ENCODE results near the gene RANBP9.

RANBP9 gene

DNA sequence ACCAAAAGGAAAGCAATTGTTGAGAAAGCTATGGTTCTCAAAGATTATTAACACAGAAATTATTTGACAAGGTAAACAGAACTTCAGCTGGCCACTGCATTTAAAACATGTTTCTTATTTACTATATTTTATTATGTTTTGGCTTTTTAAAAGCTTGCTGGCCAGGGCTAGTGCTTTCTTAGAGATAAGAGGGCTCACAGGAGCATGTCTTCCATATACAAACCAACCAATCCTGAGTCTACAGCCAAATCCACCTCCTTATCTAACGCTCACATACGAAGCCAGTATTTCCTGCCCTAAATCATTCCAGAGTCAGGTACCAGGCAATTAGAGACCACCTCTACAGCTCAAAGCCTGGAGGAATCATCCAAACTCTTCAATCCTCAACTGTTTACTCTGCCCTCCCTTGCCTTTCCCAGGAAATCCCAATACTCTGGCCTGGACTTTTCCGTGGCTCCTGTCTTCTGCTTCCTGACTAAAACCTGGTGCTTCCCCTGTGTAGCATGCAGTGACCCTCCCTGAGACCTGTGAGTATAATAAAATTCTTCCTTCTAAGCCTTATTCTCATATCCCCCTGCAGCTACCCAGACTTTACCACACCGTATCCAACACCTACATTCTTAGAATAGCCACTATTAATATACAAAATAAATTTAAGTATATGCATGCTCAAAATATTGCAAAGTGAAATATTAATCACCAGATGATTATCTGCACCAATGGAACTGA, 33.2 kb downstream of the RANBP9 start:
- DNase-seq (ENCODE audit: low read depth in 3 of 3): no peak

- no peak for DNase-seq (ENCODE audit: low read depth in 3 of 3)
Measured at GRCh38 chr6:13677878-13678254, 33.8 kb downstream of the RANBP9 start.

DNA sequence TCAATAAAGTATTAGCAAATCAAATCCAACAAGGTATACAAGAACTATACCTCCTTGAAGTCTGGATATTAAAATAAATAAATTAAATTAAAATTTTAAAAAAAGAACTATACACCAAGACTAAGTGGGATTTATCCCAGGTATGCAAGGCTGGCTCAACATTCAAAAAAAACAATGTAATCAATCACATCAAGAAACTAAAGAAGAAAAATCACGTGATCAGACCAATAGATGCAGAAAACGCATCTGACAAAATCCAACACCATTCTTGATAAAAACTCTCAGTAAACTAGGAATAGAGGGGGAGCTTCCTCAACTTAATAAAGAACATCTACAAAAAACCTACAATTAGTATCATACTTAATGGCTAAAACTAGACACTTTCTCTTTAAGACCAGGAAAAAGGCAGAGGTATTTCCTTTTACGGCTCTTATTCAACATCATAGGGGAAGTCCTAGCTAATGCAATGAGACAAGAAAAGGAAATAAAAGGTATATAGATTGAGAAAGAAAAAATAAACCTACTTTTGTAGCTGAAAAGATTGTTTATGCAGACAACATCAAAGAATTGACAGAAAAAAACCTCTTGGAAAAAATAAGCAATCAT, 35.0 kb downstream of the RANBP9 start:
- no peak for DNase-seq (ENCODE audit: low read depth in 3 of 3)

GRCh38 chr6:13674533-13675190, 37.0 kb downstream of the RANBP9 start:
- no peak for DNase-seq (ENCODE audit: low read depth in 3 of 3)

DNA sequence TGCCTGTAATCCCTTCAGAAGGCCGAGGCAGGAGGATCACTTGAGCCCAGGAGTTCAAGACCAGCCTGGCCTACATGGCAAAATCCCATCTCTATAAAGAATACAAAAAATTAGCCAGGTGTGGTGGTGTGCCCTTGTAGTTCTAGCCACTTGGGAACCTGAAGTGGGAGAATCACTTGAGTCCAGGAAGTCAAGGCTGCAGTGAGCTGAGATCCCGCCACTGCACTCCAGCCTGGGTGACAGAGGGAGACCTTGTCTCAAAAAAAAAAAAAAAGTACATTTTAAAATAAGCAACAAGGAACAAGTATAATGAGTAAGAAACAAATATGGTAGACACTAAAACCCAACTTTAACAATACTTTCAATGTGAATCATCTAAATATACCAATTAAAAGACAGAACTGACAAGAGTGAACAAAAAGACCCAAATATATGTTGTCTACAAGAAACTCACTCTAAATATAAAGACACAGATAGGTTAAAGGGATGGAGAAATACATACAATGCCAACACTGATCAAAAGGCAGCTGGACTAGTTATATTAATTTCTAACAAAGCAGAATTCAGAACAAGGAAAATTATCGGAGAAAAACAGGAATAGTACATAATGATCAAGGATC, 37.7 kb downstream of the RANBP9 start:
- DNase-seq (ENCODE audit: low read depth in 3 of 3): no peak

DNA sequence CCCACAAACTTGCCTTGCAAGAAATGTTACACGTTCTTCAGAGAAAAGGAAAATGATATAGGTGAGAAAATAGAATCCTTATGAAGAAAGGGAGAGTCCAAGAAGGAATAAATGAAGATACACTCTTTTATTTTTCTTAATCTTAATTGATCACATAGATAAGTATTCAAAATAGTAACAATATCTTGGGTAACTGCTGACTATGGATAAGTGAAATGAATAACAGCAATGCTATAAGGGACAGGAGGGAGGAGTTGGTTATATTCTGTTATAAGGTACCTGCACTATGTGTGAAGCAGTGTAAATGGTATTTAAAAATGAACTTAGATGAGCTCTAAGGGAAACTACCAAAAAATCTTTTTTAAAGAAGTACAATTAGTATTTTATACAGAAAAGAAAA, 38.3 kb downstream of the RANBP9 start:
- DNase-seq (ENCODE audit: low read depth in 3 of 3): no peak

DNA sequence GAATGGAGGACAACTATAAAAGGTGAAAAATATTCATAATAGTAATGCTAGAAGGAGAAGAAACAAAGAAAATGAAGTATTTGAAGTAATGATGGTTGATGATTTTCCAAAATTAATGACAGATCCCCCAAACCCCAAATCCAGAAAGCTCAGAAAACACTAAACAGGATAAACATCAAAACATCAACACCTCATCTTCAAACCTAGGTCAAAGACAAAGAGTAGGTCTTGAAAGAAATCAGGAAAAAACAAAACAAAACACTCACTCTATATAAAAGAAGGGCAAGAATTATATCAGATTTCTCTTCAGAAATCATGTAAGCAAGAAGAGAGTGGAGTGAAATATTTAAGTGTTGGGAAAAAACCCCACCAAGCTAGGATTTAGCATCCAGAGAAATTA, 38.7 kb downstream of the RANBP9 start:
- DNase-seq (ENCODE audit: low read depth in 3 of 3): no peak

DNA sequence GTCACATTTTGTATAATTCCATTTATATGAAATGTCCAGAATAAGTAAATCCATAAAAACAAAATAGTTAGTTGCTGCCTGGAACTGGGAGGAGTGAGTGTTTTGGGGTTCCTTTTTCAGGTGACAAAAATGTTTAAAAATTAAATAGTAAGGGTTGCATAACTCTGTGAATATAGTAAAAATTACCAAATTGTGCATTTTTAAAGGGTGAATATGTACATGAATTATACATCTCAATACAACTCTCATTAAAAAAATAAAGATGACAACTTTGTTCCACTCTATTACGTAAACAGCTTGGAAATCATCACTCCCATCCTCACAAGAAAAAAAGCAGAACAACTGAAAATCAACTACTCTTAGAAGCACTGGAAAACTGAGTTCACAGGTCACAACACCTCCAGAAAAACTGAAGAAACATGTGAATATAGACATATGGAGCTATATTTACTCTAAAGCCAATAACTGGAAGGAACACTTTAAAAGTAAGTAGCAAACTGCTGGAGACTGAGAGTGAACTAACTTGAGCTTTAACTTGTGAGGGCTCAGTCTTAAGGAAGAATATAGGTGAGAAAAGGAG, 40.0 kb downstream of the RANBP9 start:
- no peak for DNase-seq (ENCODE audit: low read depth in 3 of 3)

DNA sequence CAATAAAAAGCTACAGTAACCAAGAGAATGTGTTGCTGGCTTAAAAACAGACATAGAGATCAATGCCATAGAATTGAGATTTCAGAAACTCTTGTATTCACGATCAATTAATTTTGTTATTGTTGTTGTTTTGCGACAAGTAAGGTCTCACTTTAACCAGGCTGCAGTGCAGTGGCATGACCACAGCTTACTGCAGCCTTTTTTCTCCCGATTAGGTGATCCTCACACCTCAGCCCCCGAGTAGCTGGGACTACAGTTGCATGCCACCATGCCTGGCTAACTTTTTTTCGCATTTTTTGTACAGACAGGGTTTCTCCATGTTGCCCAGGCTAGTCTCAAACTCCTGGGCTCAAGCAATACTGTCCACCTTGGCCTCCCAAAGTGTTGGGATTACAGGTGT, 42.2 kb downstream of the RANBP9 start:
- DNase-seq (ENCODE audit: low read depth in 3 of 3): no peak

DNA sequence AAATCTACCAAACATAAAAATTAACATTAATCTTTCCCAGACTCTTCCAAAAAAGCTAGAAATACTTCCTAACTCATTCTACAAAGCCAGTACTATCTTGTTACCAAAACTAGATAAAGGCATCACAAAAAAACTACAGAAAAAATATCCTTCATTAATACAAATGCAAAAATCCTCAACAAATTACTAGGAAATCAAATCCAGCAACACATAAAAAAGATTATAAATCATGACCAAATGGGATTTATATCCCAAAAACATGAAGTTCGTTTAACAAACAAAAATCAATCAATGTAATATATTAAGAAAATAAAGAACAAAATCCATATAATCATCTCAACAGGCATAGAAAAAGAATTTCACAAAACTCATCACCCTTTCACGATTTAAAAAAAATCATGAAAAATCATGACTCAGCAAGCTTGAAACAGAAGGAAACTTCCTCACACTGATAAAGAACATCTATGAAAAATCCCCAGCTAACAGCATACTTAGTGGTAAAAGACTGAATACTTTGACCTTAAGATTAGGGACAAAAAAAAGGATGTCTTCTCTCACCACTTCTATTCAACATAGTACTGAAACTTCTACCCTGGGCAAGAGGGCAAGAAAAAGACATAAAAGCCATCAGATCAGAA, 43.2 kb downstream of the RANBP9 start:
- DNase-seq (ENCODE audit: low read depth in 3 of 3): no peak

GRCh38 chr6:13667655-13668054, 44.0 kb downstream of the RANBP9 start:
- DNase-seq (ENCODE audit: low read depth in 3 of 3): no peak

GRCh38 chr6:13666194-13667105, 45.2 kb downstream of the RANBP9 start:
- DNase-seq (ENCODE audit: low read depth in 3 of 3): no peak

DNA sequence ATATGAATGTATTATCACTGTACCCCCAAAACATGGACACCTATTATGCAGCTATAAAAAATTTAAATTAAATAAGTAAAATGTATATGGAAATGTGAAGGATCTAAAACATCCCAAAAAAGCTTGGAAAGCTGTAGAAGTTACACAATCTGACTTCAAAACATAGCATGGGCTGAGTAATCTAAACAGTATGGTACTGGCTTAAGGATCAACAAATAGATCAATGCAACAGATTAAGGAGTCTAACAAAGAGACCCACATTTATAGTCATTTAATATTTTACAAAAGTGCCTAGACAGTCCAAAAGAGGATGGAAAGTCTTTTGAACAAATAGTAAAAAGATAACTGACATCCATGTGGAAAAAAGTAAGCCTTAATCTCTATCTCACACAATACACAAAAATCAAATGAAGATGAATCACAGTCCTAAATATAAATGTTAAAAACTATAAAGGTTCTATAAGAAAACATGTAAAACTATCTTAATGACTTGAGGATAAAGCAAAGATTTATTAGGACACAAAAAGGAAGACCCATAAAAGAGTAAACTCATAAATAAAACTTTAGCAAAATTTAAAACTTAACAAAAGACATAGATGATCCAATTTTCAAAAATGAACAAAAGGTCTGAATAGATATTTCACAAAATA, 46.8 kb downstream of the RANBP9 start:
- DNase-seq (ENCODE audit: low read depth in 3 of 3): no peak

DNA sequence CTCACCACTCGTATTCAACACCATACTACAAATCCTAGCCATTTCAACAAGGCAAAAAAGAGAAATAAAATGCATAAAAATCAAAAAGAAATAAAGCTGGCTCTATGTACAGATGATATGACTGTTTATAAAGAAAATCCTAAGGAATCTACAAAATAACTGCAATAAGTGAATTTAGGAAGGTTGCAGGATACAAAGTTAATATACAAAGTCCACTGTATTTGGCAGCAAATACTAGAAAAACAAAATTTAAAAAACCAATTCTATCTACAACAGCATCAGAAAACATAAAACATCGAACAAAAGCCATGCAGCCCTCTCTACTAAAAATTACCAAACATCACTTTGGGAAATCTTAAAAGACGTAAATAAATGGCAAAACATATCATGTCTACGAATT, 47.6 kb downstream of the RANBP9 start:
- DNase-seq (ENCODE audit: low read depth in 3 of 3): no peak

DNA sequence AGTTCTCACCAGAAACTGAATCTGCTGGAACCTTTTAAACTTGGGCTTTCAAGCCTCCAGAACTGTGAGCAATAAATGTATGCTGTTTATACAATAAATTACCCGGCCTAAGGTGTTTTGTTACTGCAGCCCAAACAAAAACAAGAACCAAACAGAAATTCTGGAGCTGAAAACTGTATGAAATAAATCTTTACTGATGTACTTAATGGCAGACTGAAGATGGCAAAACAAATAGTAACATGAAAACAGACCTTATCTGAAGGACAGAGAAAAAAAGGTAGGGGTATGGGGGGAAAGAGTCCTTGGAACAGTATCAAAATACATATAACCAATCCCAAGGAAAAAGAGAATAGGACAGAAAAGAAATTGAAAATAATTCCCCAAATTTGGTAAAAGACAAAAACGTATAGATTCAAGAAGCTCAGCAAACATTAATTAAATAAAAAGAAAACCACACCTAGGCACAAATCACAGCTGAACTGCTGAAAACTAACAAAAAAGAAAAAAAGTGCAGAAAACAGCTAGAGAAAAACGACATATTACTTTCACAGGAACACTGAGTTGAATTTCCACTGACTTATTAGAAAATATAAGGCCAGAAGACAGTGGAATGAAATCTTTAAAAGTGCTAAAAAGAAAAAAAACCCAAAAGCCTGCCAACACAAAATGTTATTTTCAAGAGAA, 48.8 kb downstream of the RANBP9 start:
- no peak for DNase-seq (ENCODE audit: low read depth in 3 of 3)

GRCh38 chr6:13661647-13662046, 50.0 kb downstream of the RANBP9 start:
- DNase-seq (ENCODE audit: low read depth in 3 of 3): no peak

- no peak for DNase-seq (ENCODE audit: low read depth in 3 of 3)
Measured at GRCh38 chr6:13660893-13661292, 50.7 kb downstream of the RANBP9 start.

- DNase-seq (ENCODE audit: low read depth in 3 of 3): no peak
Measured at GRCh38 chr6:13660273-13660672, 51.4 kb downstream of the RANBP9 start.

DNA sequence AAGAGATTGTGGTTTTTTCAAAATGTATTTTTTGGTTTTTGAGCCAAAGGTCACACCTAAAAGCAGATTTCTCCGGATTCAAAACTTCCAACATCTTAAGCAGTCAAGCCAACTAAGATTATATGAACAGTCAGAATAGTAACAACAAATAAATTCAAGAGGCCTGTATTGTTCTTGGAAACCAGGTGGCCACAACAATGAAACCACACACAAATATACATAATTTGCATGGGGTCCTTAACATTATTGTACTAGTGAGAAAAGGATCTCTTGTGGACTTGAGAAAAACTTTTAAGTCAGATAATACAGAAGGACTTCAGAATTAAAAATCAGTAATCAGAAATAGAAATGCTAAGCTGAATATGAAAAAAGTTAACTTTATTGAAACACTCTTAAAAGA, 55.9 kb downstream of the RANBP9 start:
- no peak for DNase-seq (ENCODE audit: low read depth in 3 of 3)

DNA sequence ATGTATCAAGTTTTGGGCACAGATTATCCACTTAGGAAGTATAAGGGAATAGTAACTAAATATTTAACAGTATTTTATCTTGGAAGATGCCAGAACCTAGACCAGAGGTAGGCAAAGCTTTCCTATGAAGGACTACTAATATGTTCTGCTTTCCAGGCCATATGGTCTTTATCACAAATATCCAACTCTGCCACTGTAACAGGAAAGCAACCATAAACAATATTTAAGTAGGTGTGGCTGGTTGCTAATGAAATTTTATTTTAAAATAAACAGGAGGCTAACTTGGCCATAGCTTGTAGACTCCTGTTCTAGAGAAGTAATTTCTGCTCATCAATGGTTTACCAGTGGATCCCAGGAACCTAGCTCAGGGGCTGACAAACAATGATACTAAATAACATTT, 57.1 kb downstream of the RANBP9 start:
- no peak for DNase-seq (ENCODE audit: low read depth in 3 of 3)

Data from stimulated activated CD4-positive, alpha-beta T cell treated with anti-CD3 and anti-CD28 coated beads, TNF-alpha, amount 100 ng/mL, for 4 hours (primary cell).